ENCODE measurements around the gene NBPF1.
"Not testable (repeated sequence)": the region's sequence is repeated elsewhere in the genome, so short reads cannot be mapped to it uniquely, and the experiment has no call there.

Gene NBPF1

DNA sequence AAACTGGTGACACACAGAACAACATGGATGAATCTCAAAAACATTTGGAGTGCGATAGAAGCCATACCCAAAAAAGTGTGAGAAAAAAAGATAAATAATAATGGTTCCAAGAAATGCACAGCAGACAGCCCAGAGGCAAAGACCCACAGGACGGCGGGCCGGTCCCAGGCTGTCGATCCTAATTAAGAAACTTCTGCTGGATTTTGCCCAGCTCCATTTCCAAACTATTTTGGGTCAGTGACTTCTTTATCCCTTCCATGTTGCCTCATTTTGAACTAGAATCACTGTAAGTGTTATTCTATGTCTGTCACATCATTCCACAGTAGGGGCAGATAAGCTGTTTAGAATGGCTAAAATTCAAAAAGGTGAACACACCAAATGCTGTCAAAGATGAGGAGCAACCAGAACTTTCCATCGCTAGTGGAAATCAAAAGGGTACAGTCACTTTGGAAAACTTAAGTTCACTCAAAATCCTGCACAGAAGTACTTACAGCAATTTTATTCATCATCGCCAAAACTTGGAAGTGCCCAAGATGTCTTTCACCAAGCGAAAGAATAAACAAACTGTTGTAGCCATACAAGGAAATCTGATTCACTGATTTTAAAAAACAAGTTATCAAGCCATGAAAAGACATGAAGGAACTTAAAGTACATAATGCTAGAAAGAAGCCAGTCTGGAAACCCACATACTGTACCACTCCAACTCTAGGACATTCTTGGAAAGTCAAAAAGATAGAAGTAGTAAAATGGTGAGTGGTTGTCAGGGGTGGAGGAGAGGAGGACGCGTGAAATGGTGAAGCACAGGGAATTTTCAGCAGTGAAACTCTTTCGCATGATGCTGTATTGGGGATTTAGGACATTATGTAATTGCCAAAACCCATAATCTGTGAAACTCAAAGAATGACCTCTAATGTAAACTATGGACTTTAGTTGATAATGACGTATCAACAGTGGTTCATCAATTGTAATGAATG, 7.5 kb downstream of the NBPF1 start:
- no peak for DNase-seq

DNA sequence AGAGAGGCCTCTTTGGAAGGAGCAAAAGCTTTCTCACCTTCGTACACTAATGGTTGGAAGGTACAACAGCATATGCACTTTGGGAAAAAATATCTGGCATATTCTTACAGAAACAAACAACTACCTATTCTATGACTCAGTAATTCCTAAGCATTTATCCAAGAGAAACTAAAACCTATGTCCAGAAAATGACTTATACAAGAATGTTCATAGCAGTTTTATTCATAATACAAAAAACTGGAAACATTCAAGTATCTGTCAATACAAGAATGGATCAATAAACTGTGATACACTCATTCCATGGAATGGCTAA, 8.2 kb downstream of the NBPF1 start:
- no peak for DNase-seq

DNA sequence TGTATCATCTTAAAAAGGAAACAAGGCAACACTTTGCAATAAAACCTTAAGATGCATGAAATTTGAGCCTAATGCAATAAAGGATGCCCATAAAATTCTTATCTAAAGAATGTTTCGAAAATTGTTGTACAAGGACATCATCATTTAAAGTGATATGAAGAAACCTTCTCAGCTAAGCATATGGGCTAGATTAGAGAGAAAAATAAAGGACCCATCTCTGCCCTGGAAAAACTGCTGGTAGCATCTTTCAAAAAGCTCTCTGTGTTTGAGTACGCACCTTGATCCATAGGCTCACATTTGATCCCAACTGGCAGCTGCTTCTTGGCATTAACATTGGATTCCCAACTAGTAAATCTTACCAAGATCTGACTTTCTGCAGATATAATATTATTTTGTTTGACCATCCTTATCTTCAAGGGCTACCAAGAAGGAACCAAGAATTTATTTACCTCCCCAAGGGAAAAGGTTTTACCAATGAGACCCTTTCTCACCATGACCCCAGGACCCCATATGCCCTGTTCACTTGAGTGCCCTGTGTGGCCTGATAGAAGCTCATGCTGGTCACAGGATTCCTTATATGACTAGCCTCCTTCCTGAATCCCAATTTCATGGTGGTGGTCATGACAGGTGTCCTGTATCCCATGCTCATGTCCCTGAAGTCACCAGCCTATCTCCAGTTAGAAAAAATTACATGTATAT, 8.7 kb downstream of the NBPF1 start:
- DNase-seq = not testable (repeated sequence)

DNA sequence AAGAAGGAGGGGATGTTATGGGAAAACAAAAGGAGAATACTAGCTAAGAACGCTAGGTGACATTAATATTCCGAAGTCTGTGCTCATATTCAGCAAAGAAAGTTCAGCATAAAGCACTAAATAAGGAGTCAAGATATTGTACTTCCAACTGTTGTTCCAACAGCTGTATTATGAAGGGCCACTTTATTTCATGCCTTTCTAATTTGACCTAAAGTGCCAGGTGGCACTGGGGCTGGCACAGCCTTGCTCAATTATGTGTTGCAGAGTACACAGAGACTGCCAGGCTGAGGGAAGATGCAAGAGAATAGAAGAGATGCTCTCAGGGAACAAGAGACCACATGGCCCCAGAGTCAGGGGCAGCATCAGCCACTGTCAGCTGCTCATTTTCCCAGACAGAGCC, 9.7 kb downstream of the NBPF1 start:
- DNase-seq = not testable (repeated sequence)

DNA sequence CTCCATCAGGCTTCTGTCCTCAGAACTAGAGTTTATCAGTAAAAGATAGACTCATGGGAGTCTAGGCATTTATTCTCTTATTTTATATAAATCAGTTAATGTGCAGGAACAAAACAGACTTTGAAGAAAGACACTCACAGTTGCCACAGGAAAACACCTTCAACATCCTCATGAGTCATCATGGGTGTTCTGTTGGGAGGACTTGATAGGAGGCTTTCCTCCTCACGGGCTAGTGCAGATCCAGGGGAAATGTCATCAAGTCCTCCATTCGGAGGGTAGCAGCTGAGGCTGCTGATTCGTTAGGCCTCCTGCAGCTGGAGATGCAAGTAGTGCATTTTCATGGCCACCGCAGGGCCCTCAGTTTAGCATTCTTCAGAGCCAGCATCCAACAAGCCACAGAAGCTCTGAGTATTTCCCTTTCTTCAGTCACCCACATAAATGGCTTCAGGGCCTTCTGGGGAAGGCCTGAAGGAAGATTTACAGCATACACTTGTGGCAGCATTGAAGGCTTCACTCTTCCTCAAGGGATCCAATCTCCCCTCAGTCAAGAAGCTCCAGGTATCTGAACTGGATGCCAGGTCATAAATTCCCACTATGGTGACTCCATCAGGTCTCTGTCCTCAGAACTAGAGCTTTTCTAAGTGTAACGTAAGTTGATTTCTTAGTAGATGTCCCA, 10.9 kb downstream of the NBPF1 start:
- DNase-seq = not testable (repeated sequence)

DNA sequence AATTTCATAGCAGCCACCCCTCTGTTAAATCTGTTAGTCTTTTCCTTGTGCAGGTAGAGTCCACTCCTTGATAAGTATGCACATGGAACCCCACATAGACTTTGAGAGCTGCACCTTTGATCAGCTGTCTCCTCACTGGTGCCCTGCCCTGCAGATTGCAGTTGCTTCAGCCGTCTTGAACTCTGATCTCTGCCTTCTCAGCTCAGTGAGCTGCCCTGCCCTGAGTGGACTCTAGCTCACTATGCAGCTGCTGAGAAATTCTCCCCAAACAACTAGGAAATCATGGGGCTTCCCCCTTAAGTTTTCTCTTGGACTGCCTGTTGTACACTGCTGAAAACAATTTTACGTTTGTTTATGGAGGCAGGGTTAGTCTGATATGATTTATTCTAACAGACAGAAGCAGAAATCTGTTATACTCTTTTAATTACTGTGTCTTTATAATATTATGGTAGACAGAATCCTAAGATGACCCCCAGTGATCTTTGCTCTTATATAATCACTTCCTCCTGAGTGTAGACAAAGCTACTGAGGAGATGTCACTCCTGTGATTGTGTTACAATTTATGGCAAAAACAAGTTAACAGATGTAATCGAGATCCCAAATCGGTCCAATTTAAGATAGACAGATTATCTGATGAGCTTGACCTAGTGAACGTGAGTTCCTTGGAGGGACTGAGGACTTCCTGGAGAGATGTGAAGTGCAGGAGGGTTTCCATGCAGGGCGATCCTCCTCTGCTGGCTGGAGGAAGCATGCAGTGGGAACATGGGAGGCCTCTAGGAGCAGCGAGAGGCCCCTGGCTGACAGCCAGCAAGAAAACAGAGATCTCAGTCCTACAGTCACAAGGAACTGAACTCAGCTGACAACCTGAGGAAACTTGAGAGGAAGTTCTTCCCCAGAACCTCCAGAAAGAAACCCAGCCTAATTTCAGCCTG, 12.2 kb downstream of the NBPF1 start:
- not testable (repeated sequence) for DNase-seq

DNA sequence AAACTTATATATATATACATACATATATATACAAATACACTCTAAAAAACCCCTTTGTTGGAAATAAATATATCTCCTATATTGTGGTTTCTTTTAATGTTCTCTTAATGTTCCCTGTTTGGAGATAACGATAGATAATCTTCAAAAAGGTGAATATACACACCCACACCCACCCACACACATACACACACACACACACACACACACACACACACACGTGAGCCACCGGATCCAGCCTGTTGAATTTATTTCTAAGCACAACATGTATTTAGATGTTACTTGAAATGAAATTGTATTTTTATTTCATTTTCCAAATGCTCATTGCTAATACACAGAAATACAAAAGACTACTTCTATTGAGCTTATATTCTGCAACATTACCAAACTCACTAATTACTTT, 14.0 kb downstream of the NBPF1 start:
- not testable (repeated sequence) for DNase-seq

DNA sequence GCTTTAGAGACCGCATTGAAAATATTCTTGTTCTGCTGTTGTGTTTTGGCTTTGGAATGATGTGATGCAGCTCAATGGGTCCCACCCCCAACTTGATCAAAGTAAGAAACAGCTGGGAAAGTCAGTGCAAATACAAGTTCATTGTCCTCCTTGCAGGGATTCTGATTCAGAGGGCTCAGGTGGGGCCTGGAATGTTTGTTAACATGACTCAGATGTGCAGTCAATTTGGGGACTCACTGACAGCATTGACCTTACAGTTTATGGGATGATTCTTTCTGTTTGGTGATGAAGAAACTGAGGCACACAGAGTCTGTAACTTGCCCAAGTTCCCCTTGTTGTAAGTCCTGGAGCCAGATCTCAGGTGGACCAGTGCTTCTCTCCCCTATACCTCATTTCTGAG, 18.1 kb downstream of the NBPF1 start:
- not testable (repeated sequence) for DNase-seq

DNA sequence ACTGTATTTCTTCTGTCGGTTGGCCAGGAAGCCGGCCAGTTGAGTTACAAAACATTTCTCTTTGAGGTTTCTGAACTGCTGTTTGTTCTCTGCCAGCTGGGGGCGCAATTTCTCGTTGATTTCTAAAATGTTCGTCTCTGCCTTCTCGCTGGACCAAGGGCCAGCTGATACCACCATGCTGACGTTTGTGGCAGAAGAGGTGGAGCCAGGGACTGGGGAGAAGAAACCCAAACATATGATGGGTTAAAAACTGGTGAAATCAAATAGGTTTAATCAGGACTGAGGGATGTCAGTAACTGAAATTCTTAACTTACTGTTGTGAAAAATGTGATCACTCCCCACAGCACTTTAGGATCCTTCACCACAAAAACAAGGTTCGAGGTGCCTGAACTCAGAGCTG, 21.5 kb downstream of the NBPF1 start:
- DNase-seq = not testable (repeated sequence)

DNA sequence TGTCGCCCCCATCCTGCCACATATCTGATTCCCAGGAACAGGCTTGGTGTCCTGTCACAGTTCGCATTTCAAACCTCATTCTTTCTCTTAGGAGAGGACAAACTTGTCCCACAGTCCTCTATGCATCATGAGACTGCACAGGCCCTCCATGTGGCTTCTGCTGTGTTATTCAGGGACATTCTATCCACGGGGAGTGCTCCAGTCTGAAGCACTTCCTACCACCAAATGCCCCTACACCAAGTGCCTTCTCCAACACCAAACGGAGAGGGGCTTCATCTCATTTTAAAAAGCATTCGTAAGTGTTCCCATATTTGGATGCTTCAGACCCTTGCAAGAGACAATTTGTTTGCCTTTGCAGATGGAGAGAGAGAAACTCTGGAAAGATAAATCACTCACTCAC, 25.3 kb downstream of the NBPF1 start:
- not testable (repeated sequence) for DNase-seq

DNA sequence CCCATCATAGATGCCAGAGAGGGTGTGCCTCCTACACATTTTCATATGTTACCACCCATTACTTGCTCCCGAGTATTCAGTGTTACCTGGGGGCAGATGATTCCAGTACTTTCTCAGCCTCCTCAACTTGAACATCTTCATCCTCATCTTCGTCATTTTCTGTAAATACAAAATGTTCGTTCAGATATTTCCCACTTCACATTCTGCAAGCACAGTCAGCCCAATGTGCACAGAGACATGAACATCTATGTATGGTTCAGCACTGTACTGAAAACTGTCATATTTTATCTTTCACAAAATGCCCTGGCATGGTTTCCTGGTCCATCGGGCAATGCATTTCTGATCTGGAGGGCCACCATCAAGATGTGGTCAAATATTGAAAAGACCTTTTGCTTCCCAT, 25.7 kb downstream of the NBPF1 start:
- DNase-seq = not testable (repeated sequence)

DNA sequence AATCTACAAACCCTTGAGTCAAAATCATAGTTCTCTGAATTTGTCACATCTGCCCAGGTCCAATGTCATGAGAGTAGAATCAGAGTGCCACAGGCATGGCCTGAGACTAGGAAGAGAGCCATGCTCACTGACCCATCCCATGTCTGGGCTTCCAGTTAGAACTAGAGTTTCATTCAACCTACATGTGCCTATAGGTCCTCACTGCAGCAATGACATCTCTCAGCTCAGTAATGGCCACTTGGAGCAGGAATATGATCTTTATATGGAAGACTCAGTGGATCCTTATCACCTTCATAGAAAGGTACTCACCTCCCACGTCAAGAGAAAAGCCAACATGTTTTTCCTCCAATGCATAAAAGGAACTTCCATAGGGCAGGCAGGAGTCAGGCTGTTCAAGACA, 48.0 kb downstream of the NBPF1 start:
- DNase-seq = not testable (repeated sequence)

DNA sequence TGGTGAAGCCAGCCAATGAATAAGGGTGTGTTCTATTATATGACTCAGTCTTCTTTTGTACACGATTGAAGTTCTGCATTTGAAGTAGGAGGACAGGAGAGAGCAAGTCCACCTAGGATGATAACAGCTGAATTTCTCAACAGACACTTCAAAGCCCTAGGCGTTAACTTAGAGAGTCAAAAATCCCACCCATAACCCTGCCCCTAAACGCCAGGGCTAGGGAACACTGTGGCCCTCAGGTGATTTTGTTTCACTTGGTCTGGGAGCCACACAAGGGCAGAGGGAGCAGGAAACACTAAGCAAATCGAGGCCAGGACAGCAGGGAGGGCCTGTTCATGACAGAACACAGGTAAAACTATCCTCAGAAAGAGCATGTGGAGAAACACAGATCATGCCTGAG, 52.3 kb downstream of the NBPF1 start:
- DNase-seq = not testable (repeated sequence)

DNA sequence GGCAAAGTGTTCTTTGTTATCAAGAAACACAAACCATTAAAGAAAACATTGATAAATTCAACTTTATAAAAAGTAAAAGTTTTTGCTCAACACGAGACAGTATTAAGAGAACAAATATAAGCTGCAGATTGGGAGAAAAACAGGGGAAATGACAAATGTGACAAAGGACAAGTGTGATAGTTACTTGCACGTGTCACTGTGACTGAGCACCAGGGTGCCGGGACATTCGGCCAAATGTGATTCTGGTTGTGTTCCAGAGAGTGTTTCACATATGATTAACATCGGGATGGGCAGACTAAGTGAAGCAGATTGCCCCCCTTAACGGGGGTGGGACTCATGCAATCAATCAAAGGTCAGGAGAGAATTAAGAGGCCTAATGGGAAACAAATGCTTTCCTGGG, 52.9 kb downstream of the NBPF1 start:
- not testable (repeated sequence) for DNase-seq

DNA sequence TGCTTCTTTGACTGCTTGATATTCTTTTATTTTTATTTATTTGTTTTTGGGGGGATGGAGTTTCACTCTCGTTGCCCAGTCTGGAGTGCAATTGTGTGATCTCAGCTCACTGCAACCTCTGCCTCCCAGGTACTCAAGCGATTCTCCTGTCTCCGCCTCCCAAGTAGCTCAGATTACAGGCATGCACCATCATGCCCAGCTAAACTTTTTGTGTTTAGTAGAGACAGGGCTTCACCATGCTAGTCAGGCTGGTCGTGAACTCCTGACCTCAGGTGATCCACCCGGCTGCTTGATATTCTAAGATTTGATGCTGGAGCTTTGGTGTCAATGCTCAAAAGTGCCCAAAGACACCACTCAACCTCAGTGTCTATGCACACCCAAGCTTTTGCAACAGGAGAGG, 53.7 kb downstream of the NBPF1 start:
- not testable (repeated sequence) for DNase-seq

DNA sequence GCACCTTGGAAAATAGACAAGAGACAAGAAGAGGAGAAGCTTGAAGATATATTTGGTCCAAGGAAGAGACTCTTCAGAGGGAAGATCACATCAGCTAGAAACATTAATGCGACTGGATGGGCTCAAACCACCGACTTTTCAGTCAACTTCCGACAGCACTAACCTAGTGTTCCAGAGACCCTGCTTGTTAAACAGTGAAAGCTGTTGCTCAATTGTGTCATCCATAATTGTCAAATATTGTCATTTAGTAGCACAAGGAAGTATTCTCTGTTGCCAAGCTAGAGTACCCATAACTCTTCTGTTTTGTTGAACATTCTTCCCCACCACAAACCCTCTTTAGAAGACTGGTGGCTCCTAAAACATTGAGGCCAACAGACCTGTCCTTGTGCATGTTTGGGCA, 56.3 kb downstream of the NBPF1 start:
- not testable (repeated sequence) for DNase-seq

DNA sequence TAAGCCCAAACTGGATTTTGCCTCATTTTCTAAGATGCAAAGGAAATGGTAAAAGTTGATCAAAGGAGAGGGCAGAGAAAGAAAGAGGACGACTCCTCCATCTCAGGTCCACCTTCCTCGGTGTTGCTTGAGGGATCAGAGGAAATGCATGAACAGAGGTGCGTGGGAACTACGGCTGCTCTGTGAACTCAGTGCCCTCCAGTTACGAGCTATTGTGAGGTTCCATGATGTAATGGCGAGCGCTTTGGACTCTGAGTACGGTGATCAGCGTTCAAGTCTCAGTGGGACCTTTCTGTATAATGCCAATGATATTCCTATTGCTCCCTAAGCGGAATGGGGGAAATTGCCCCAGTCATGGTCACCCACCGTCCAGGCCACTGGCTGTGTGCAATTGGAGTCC, 60.1 kb downstream of the NBPF1 start:
- not testable (repeated sequence) for DNase-seq

DNA sequence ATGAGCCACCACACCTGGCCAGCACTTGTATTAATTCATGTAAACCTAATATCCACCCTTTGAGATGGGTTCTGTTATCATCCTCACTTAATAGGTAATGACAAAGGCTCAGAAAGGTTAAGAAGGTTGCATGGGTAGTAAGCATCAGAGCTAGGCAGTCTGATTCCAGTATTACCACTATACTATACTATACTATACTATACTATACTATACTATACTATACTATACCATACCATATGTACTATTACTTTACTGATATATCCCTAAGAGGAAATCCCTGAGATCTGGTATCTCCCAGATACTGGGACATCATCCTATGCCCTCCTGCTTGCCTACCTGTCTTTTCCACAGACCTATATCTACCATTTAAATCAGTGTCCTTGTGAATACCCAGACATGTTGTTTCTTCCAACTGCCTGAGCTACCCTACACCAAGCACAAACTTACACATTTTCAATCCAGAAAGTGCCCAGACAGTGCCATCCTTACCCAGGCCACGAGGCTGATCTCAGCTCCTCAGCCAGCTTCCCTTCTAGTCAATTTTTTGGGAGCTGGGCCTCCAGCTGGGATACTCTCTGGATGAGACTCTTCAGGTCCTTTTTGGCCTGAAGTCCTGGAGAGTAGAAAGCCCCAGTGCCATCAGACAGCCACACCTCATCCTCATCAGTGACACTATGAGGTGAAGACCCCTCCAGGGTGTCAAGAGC, 63.0 kb downstream of the NBPF1 start:
- not testable (repeated sequence) for DNase-seq

DNA sequence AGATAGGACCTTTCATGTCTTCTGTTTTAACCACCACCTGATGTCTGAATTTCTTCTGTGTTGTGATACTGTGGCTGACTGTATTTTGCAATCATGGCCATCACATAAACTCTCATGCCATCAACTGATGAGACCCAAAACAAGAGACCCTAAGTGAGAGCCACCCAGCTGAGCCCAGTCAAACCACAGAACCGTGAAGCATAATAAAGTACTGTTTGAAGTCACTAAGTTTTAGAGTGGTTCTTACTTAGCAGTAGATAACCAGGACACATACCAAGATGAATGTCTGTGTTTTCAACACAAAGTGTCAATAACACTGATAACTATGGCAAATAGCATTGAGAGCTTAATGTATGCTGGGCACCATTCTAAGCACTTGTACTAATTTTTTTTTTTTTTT, 63.8 kb downstream of the NBPF1 start:
- DNase-seq = not testable (repeated sequence)

DNA sequence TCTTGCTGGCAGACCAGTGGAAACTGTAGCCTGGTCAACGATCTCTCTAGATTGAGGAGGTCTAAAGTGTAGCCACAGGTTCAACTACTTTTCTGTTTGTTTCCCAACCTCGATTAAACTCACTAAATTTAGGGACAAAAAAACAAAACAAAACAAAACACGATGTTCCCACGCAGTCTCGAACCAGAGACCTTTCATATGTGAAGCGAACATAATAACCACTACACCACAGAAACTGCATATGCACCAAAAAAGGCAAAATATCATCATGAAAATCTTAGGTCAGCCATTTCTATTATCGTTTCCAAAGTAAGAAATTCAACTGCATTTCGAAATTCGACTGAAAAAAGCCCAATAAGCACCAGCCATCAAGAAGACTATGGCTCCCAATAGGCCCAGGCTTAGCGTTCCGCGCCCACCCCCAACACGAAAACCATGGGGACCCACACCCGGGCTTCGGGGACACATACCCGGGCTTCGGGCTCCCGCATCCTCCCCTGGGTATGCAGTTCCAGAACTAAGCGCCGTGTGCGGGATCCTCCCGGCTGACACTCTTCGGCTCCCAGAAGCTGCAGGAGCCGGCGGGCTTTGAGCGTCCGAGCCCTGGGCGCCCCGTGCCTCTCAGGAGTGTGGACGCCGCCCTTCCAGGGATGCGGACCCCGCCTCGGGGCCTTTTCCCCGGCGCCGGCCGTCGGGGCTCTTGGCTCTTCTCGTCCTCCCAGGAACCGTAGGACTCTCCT, 65.7 kb downstream of the NBPF1 start:
- not testable (repeated sequence) for DNase-seq

DNA sequence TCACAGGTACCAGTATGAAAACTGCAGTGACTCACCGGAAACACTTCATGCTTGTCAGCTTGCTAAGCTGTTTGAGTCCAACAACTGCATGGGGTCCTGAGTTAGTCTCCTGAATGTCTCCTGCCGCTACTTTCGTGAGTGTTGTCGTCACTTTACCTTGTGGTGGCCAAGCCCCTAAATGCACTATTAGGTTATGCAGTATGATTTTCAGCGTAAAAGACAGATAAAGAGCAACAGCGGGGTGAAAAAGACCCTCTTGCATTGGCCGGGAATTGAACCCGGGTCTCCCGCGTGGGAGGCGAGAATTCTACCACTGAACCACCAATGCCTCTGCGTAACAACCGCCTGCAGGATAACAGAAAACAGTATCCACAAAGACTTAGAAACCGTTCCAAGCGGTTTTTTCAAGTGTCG, 67.7 kb downstream of the NBPF1 start:
- not testable (repeated sequence) for DNase-seq

Measured in cortex of kidney (tissue), 1 donor.